Measurements from ENCODE around the gene MCF2L. TPM values are rescaled to one million over a fixed set of nuclear protein-coding genes. Genes with fewer than 3 reads are reported as not detected.
"Not testable (repeated sequence)": the region's sequence is repeated elsewhere in the genome, so short reads cannot be mapped to it uniquely, and the experiment has no call there.

Gene MCF2L
- polyA plus RNA-seq, 5 donors: 22.2 to 33.9 (median 29.1) TPM

GRCh38 chr13:113064000-113064533, 95.1 kb downstream of the MCF2L start:
- DNase-seq: no peak

GRCh38 chr13:113064534-113065405, 95.8 kb downstream of the MCF2L start:
- no peak for DNase-seq

- no peak for DNase-seq
Observed at GRCh38 chr13:113065406-113066141, 96.6 kb downstream of the MCF2L start.

DNA sequence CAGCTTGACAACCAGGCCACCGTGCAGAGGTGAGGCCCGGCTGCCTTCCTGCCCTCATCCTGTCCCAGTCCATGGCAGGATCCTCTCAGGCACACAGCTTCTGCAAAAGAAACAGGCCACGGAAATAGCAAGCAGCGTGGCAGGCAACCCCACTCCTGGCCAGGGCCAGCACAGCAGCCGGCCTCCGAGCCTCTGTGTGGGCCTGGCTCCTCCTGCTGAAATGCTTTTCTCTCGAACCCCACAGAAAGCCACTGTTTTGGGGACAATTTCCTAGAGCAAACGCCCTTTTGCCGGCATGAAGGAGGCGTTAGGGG, 97.1 kb downstream of the MCF2L start:
- DNase-seq: no peak

DNA sequence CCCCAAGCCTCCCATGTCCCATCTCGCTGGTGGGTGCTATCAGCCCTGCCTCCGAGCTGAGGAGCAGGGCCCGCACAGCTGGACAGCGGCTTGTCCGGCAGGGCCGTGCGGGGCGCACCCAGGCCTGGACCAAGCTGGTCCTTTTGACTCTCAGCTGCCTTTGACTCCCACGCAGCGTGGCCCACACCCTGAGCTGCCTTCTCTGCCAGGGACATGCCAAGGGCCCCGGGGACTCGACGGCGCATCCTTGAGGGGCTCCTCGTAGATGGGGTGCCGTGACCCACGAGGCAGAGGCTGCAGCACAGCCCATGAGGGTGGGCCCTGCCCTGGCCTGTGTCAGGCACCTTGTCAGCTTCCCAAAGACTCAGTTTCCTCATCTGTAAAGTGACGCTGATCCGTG, 97.7 kb downstream of the MCF2L start:
- no peak for DNase-seq

DNA sequence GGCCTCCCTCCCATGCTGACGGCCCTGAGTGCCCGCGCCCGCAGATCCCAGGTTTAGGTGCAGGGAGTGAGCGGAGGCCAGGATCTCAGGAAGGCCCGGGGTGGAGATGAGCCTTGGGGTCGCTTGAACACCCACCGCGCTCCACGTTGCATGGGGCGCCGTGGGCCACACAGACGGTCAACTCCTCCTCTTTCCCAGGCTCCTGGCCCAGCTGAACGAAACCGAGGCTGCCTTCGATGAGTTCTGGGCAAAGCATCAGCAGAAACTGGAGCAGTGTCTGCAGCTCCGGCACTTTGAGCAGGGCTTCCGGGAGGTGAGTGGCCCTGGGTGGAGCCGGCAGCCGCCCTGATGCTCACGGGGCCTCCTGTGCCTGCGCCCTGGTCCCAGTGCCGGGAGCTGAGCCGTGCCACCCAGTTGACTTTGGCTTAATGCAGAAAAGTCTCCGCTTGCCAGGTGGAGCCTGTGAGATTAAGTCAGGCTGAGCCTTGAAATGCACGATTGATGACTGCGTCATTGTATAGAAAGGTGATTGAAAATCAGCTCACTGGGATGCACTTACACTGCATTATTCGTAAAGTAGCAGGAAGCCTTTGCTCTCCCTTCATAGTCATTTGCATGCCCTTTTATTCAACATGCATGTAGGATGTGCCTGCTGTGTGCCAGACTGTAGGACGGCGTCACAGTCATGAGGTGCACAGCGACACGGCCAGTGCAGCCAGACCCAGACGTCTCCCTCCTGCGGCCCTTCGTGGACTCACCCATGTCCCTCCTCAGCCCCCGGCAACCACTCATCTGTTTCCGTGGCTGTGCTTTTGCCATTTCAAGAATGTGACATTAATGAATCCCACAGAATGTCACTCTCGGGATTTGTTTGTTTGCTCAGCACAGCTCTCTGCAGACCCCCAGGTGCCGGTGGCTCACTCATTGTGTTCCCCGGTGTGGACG, 101.1 kb downstream of the MCF2L start:
- no peak for DNase-seq

DNA sequence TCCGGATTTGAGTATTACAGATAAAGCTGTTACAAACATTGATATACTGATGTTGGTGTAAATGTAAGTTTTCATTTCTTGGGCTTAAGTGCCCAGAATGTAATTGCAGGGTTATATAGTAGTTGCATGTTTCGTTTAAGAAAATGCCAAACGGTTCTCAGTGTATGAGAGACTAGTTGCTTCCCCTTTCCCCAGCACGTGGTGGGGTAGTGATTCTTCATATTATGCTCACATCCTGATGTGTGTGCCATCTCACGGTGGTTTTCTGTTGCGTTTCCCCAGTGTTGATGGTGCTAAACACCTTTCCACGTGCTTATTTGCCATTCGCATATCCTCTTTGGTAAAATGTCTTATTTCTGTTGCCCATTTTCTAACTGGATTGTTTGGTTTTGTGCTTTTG, 101.8 kb downstream of the MCF2L start:
- DNase-seq: no peak

- no peak for DNase-seq
Observed at GRCh38 chr13:113072376-113072775, 103.4 kb downstream of the MCF2L start.

DNA sequence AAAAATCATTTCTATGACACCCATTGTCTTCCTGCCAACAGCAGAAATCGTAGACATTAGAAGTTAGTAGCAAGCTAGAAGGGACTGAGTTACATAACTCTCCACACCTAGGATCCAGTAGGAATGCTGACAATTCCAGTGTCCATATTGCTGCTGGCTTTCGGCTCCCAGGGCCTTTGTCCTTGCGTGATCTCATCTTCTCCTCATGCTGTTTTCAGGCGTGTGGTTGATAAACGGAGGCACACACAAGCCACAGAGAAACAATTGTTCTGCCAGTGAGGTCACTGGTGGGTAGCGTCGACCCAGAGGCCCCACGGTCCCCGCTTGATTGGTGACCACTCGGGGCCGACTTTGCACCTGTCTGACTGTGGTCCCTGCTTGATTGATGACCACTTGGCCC, 104.9 kb downstream of the MCF2L start:
- DNase-seq: no peak

DNA sequence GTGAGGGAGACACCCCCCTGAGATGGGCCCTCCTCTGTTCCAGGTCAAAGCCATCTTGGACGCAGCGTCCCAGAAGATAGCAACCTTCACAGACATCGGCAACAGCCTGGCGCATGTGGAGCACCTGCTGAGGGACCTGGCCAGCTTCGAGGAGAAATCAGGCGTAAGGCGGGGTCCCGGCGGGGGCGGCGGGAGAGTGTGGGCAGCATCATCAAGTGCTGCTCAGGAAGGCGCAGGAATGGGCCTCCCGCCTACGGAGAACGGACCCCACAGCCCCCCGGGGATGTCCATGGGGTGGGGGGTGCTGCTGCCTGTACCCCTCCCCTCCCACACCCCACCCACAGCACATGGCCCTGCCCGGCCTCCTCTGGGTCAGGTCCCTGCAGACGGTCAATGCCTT, 105.4 kb downstream of the MCF2L start:
- DNase-seq: no peak

- no peak for DNase-seq
Observed at GRCh38 chr13:113074876-113075275, 105.9 kb downstream of the MCF2L start.

DNA sequence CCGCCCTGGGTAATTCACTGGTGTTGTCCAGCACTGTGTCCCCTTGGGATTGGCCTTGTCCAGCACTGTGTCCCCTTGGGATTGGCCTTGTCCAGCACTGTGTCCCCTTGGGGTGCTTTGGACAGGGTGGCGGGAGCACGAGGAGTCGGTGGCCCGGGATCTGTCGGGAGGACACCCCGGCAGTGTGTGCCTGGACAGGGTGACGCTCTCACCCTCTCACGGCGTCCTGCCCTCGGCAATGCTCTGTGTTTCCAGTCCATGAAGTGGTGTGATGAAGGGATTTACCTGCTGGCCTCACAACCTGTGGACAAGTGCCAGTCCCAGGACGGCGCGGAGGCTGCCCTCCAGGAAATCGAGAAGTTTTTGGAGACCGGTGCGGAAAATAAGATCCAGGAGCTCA, 106.7 kb downstream of the MCF2L start:
- DNase-seq: no peak

- DNase-seq: no peak
Observed at GRCh38 chr13:113076681-113077401, 107.8 kb downstream of the MCF2L start.

- no peak for DNase-seq
Observed at GRCh38 chr13:113077566-113077952, 108.5 kb downstream of the MCF2L start.

DNA sequence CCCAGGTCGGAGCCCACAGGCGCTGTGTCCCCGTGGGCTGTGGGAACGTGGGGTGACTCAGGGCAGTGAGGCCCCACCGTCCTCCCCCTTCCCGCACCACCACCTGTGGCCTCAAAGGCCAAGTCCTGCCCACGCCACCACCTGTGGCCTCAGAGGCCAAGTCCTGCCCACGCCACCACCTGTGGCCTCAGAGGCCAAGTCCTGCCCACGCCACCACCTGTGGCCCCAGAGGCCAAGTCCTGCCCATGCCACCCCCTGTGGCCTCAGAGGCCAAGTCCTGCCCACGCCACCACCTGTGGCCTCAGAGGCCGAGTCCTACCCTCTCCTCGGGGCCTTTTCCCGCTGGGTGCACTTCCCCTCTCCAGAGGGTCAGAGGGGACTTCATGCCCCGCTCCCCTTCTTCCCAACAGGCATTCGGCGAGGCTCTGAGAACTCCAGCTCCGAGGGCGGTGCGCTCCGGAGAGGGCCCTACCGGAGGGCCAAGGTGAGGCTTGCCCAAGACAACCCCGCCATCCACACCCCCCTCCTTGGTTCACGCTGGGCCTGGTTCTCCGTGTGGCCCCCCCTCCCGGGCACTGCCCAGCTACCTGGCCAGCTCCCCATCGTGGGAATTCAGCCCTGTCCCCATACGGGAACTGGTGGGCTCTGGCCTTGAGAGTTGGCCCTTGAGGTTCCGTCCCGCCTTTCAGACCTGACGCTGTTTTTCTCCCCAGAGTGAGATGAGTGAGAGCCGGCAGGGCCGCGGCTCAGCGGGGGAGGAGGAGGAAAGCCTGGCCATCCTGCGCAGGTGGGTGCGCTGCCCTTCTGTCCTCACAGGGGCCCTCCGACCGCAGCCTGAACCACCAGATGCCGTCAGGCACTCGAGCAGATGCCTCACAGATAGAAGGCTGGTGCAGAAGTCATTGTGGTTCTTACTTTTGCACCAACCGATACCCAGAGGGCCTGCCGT, 109.2 kb downstream of the MCF2L start:
- no peak for DNase-seq

DNA sequence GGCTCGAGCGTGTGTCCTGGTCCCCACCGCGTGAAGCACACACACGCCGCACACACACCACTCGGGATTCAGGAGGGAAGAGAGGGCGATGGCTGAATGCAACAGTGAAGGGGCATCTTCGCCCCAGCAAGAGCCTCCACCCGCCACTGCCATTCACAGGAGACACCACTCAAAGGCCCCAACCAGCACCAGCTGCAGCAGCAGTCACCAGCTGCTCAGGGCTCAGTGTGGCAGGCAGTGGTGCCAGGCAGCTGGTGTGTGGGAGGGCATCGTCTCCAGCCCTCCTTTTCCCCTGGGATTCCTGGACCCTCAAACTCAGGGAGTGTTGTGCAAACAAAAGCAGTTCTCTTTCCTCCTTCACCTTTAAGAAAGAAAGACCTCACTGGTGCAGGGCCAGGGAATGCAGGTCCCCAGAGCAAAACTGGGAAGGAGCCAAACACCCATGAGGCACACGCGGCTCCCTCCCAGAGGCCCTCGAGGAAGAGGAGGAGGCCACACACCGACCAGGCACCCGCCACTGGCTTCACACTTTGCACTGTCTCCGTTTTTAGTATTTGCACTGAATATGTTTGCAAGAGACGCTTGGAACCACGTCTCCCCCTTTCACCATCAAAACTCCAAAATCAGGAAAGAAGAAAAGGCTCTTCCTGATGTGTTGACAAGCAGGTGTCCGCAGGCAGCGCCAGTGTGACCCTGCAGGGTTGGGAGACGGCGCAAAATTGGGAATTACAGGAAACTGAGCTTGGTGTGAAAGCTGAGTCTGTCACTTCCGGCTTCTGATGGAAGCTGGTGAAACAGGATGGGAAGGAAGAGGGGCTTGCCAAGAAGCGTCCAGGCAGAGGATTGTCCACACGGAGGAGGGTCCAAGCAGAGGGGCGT, 110.1 kb downstream of the MCF2L start:
- no peak for DNase-seq

- not testable (repeated sequence) for DNase-seq
Observed at GRCh38 chr13:113079781-113080080, 110.7 kb downstream of the MCF2L start.

GRCh38 chr13:113080361-113080831, 111.4 kb downstream of the MCF2L start:
- no peak for DNase-seq

DNA sequence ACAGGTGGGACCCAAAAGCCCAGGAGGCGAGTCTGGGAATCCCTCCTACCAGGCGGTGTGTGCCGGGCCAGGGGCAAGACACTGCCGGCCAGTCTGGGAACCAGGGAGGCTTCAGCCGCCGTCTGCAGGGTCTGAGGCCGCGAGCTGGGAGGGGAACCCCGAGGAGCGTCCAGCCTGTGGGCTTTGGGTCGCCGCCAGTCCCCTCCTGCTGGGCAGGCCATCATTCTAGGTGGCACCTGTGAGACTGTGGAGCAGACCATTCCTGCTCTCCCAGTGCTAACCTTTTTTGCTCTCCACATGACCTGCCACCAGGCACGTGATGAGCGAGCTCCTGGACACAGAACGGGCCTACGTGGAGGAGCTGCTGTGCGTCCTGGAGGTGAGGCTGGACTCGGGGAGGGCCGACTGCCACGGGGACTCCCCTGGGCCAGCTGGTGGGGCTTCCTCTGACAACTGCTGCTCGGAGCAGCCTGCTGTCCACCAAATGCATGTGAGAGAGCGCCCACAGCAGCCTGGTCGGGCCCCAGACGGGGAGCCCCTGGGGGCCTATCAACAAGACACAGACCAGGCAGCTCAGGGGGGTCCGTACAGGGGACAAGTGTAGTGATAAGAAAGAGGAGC, 112.0 kb downstream of the MCF2L start:
- no peak for DNase-seq
